ENCODE results near the gene CHCHD4.

Gene CHCHD4

DNA sequence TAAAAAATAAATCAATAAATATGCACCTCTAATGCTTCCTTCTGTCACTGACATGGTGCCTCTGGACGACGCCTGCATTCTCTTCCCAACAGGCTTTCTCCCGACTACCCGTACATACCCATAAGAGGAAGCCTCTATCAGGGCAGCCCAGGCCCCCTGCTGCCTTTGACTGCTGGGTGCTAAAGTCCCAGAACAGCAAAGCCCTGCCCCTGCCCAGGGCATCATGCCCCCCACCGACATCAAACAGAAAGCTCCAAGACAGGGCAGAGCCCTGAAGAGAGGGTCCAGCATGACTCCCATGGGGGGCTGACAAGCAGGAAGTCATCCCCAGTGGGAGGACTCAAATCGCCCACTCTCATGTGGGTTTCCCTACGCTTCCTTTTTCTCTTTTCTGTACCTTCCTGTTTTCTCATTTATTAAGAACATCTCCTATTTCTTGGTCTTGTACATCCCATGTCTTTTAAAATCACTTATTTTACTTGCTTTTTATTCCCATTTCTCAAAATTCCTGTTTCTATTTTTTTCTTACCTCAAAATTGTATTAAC lies 30.3 kb upstream of the CHCHD4 start:
- TF ChIP-seq, protein P1, sequence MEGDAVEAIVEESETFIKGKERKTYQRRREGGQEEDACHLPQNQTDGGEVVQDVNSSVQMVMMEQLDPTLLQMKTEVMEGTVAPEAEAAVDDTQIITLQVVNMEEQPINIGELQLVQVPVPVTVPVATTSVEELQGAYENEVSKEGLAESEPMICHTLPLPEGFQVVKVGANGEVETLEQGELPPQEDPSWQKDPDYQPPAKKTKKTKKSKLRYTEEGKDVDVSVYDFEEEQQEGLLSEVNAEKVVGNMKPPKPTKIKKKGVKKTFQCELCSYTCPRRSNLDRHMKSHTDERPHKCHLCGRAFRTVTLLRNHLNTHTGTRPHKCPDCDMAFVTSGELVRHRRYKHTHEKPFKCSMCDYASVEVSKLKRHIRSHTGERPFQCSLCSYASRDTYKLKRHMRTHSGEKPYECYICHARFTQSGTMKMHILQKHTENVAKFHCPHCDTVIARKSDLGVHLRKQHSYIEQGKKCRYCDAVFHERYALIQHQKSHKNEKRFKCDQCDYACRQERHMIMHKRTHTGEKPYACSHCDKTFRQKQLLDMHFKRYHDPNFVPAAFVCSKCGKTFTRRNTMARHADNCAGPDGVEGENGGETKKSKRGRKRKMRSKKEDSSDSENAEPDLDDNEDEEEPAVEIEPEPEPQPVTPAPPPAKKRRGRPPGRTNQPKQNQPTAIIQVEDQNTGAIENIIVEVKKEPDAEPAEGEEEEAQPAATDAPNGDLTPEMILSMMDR (IDR thresholded peaks at IDR 0.05; ENCODE audit: low read depth, low read length) = no peak
- H3K4me3 ChIP-seq (replicated peaks in 1 of 2; ENCODE audit: low read depth in 2 of 2, low read length in 2 of 2) = no peak overlapping the region
- no peak for DNase-seq (ENCODE audit: low read depth in 2 of 2)

DNA sequence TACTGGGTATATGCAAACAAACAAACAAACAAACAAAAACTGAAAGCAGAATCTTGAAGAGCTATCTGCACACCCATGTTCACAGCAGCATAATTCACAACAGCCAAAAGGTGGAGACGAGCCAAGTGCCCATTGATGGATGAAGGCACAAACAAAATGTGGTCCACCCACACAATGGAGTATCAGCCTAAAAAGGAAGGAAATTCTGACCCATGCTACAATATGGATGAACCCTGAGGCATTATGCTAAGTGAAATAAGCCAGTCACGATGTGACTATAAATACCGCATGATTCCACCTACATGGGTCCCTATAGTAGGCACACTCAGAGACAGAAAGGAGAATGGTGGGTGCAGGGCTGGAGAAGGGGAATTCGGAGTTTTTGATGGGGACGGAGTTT lies 29.6 kb upstream of the CHCHD4 start:
- TF ChIP-seq, protein P1 (IDR thresholded peaks at IDR 0.05; ENCODE audit: low read depth, low read length) = no peak
- no peak for DNase-seq (ENCODE audit: low read depth in 2 of 2)
- H3K4me3 ChIP-seq (replicated peaks in 1 of 2; ENCODE audit: low read depth in 2 of 2, low read length in 2 of 2) = no peak overlapping the region

DNA sequence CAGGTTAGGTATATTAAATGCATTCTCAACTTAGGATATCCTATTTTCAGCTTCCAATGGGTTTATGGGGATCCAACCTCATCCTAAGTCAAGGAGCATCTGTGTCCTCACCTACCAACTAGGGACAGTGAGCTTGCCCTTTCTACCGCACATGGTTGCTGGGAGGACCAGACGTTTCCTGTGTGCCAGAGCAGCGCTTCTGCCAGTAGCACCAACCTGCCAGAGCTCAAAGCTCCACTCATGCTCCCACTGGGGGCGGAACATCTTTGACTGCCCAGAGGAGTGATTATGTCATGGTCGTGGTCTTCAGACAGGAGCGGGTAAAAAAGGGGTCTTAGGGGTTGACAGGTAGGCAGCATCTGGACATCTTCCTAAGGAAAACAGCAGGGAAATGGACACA lies 29.0 kb upstream of the CHCHD4 start:
- TF ChIP-seq, protein P1 (IDR thresholded peaks at IDR 0.05; ENCODE audit: low read depth, low read length) = no peak
- H3K4me3 ChIP-seq (replicated peaks in 1 of 2; ENCODE audit: low read depth in 2 of 2, low read length in 2 of 2) = no peak overlapping the region
- DNase-seq (ENCODE audit: low read depth in 2 of 2) = no peak

DNA sequence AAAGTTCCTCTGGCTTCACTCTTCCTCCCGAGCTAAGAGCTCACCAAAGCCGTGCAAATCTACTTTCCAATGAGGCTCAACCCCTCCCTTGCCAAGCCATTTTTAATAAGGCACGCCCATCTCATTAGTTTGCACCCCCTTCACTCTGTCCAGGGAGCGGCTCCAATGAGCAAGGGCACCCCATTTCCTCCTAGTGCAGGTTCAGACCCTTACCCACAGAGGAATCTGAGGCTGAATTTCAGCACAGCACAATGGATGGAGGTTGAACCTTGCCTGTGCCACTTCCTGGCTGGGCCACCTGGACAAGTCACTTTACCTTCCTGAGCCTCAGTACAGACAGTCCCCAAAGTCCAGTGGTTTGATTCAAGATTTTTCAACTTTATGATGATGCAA lies 28.3 kb upstream of the CHCHD4 start:
- TF ChIP-seq, protein P1 (IDR thresholded peaks at IDR 0.05; ENCODE audit: low read depth, low read length) = no peak
- DNase-seq (ENCODE audit: low read depth in 2 of 2) = no peak

DNA sequence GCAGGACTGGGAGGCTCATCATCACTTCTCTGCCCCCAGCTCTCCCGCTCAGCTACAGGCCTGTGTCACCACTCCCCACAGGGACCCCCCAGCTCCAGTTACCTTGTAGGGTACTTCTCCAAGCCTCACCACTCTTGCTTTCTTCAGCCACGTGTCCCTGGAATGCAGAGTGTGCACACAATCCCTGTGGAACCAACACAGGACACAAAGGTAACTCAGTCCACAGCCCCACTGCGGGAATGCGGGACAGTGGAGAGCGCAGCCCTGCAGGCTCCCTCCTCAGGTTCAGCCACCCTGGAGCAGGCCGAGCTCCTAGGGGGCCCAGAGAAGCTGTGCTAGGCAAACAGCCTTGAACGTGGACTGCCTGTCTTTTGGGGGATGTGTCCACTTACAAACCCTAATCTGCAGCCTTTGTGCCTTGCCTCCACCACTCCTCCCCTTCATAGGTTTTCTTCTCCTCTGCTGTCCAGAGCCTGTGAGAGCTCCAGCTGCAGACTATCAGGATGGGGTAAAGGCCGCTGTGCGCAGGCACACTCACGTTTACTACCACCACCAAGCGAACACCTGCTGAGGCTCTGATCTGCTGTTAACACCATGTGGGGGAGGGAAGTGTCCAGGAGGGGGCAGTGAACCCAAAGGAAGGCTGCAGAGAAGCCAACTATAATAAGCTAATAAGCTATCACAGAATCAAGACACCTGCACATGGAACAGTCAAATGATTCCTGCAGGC lies 27.7 kb upstream of the CHCHD4 start:
- no peak for DNase-seq (ENCODE audit: low read depth in 2 of 2)
- H3K4me3 ChIP-seq (replicated peaks in 1 of 2; ENCODE audit: low read depth in 2 of 2, low read length in 2 of 2) = no peak overlapping the region
- TF ChIP-seq, protein P1 (IDR thresholded peaks at IDR 0.05; ENCODE audit: low read depth, low read length) = peak; percentile 13

More for the DNA sequence above, 28.3 kb upstream of the CHCHD4 start:
- no peak overlapping the region for H3K4me3 ChIP-seq (replicated peaks in 1 of 2; ENCODE audit: low read depth in 2 of 2, low read length in 2 of 2)

DNA sequence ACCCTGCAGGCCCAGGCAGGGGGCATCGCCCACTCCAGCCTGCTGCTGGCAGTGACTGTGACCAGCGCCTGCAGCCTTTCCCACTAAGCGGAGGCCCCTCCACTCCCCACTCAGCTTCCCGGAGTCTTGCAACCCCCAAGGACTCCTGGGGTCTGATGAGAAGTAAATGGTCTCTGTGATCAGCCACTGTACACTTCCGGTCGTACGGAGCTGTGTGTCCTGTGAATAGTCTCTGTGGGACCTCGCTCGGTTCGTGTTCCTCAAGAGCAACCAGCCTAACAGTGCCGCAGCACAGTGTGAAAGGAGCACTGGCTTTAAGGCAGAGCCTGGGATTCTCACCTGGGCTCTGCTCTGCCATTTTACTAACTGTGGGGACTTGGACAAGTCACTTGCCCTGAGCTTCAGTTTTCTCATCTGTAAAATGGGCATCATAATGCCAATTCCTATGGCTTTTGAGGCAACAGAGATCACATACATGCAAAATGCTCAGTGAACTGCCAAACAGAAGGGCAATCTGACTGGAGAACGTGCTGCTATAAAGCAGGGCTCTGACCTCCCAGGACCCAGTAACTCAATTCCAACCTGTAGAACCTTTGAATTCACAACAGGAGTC lies 26.9 kb upstream of the CHCHD4 start:
- no peak overlapping the region for H3K4me3 ChIP-seq (replicated peaks in 1 of 2; ENCODE audit: low read depth in 2 of 2, low read length in 2 of 2)
- TF ChIP-seq, protein P1 (IDR thresholded peaks at IDR 0.05; ENCODE audit: low read depth, low read length) = no peak
- no peak for DNase-seq (ENCODE audit: low read depth in 2 of 2)
